ENCODE measurements around the gene ANKDD1A. TPM values are rescaled to one million over a fixed set of nuclear protein-coding genes. Genes with fewer than 3 reads are reported as not detected.

ANKDD1A gene
- total and polyA plus RNA-seq, 5 donors from 2014 or later, result 0.35 to 12.4 (median 1.3) TPM

DNA sequence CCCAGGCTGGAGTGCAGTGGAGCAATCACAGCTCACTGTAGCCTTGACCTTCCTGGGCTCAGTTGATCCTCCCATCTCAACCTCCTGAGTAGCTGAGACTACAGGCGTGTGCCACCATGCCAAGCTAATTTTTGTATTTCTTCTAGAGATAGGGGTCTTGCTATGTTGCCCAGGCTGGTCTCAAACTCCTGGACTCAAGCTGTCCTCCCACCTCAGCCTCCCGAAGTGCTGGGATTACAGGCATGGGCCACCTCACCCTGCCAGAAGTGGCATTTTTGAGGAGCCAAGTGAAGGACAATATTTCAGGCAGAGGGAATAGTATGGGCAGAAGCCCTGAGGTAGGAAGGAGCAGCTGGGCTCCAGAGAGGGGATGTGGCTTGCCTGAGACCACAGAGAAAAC, 4.7 kb downstream of the ANKDD1A start:
- H3K9me3 ChIP-seq (ENCODE audit: control insufficient read depth in 2 of 2, low read length in 2 of 2), result no peaks in the 10 kb centered on the region
- no peaks in the 10 kb centered on the region for H3K36me3 ChIP-seq (ENCODE audit: control insufficient read depth, insufficient read depth, low read length)
- DNase-seq (no peak), ATAC-seq (ENCODE audit: low read depth in 2 of 2) (no peak)
- no peak overlapping the region for H3K4me3 ChIP-seq (ENCODE audit: low read depth, low read length)
- Mint-ChIP-seq H3K27me3 (peaks cover under 1% of the 10 kb centered on the region), H3K36me3 (peaks cover 8% of the 10 kb centered on the region), H3K4me3 (no peak overlapping the region), H3K9me3 (no peaks in the 10 kb centered on the region), H3K27ac (no peak overlapping the region), H3K4me1 (peaks cover 0 to 15% (median 2%) of the 10 kb centered on the region in 4 donors)
- peaks cover 7% of the 10 kb centered on the region for H3K4me1 ChIP-seq (ENCODE audit: control insufficient read depth, insufficient read depth, low read length, poor library complexity, severe bottlenecking)
- H3K27me3 ChIP-seq (ENCODE audit: control insufficient read depth, insufficient read depth, low read length), result no peaks in the 10 kb centered on the region
- H3K27ac ChIP-seq (ENCODE audit: insufficient read depth, low read length, poor library complexity, severe bottlenecking), result no peak overlapping the region

DNA sequence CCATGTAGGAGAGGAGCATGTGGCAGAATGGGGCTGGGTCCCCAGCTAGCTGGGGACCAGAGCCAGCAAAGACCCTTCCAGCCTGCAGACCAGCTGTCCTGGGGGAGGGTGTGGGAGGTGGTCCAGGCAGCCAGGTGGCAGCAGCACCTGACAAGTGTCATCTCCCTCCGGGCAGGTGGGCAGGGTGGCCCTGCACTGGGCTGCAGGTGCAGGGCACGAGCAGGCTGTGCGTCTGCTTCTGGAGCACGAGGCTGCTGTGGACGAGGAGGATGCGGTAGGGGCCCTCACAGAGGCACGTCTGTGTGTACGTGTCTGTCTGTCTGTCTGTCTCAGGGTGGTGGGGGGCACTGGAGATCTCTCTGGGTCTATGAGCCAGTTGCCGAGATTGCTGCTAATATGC, 5.5 kb downstream of the ANKDD1A start:
- H3K4me3 ChIP-seq (ENCODE audit: low read depth, low read length), result no peak overlapping the region
- no peaks in the 10 kb centered on the region for H3K9me3 ChIP-seq (ENCODE audit: control insufficient read depth in 2 of 2, low read length in 2 of 2)
- H3K36me3 ChIP-seq (ENCODE audit: control insufficient read depth, insufficient read depth, low read length), result no peaks in the 10 kb centered on the region
- DNase-seq (no peak), ATAC-seq (ENCODE audit: low read depth in 2 of 2) (no peak)
- no peaks in the 10 kb centered on the region for H3K4me1 ChIP-seq (ENCODE audit: control insufficient read depth, insufficient read depth, low read length, poor library complexity, severe bottlenecking)
- Mint-ChIP-seq H3K27ac (no peak overlapping the region), H3K36me3 (peaks cover 8% of the 10 kb centered on the region), H3K9me3 (no peaks in the 10 kb centered on the region), H3K4me1 (peaks cover 0 to 12% (median 1%) of the 10 kb centered on the region in 4 donors), H3K4me3 (no peak overlapping the region), H3K27me3 (no peaks in the 10 kb centered on the region)
- no peak overlapping the region for H3K27ac ChIP-seq (ENCODE audit: insufficient read depth, low read length, poor library complexity, severe bottlenecking)
- H3K27me3 ChIP-seq (ENCODE audit: control insufficient read depth, insufficient read depth, low read length), result no peaks in the 10 kb centered on the region

GRCh38 chr15:64919721-64920120, 8.0 kb downstream of the ANKDD1A start:
- ATAC-seq (ENCODE audit: low read depth in 2 of 2) (no peak), DNase-seq (no peak)
- no peak overlapping the region for H3K4me3 Mint-ChIP-seq
- Histone ChIP-seq H3K27ac (ENCODE audit: insufficient read depth, low read length, poor library complexity, severe bottlenecking) (no peak overlapping the region), H3K4me3 (ENCODE audit: low read depth, low read length) (no peak overlapping the region), H3K27me3 (ENCODE audit: control insufficient read depth, insufficient read depth, low read length) (no peaks in the 10 kb centered on the region), H3K4me1 (ENCODE audit: control insufficient read depth, insufficient read depth, low read length, poor library complexity, severe bottlenecking) (no peaks in the 10 kb centered on the region), H3K9me3 (ENCODE audit: control insufficient read depth in 2 of 2, low read length in 2 of 2) (no peaks in the 10 kb centered on the region), H3K36me3 (ENCODE audit: control insufficient read depth, insufficient read depth, low read length) (no peaks in the 10 kb centered on the region)
- H3K27ac Mint-ChIP-seq, result peak overlapping the region in 1 of 3 donors; percentile 75
- H3K4me1 Mint-ChIP-seq, result peaks cover 0 to 1% (median under 1%) of the 10 kb centered on the region in 4 donors
- H3K27me3 Mint-ChIP-seq, result no peaks in the 10 kb centered on the region
- no peaks in the 10 kb centered on the region for H3K9me3 Mint-ChIP-seq
- peaks cover 8% of the 10 kb centered on the region for H3K36me3 Mint-ChIP-seq

DNA sequence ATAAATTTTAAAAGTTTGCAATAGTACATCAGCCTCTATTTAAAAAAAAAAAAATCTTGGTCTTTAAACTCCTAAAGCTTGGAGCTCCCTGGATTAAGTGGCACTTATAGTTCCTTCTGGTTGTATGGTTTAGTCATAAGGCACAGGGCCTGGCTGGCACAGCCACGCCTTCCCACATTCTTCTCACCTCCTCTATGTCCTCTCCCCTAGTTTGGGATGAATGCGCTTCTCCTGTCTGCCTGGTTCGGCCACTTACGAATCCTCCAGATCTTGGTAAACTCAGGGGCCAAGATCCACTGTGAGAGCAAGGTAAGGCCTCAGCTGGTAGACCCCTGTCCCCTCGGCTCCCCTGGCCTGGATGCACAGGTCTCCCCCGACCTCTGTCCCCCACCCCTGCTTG, 10.0 kb downstream of the ANKDD1A start:
- no peak overlapping the region for H3K4me3 Mint-ChIP-seq
- DNase-seq (no peak), ATAC-seq (ENCODE audit: low read depth in 2 of 2) (no peak)
- Histone ChIP-seq H3K27me3 (ENCODE audit: control insufficient read depth, insufficient read depth, low read length) (no peaks in the 10 kb centered on the region), H3K9me3 (ENCODE audit: control insufficient read depth in 2 of 2, low read length in 2 of 2) (no peaks in the 10 kb centered on the region), H3K4me3 (ENCODE audit: low read depth, low read length) (no peak overlapping the region), H3K27ac (ENCODE audit: insufficient read depth, low read length, poor library complexity, severe bottlenecking) (no peak overlapping the region), H3K36me3 (ENCODE audit: control insufficient read depth, insufficient read depth, low read length) (no peaks in the 10 kb centered on the region), H3K4me1 (ENCODE audit: control insufficient read depth, insufficient read depth, low read length, poor library complexity, severe bottlenecking) (no peaks in the 10 kb centered on the region)
- H3K36me3 Mint-ChIP-seq, result peaks cover 18% of the 10 kb centered on the region
- H3K4me1 Mint-ChIP-seq, result peaks cover 0 to 4% (median 1%) of the 10 kb centered on the region in 4 donors
- H3K27ac Mint-ChIP-seq, result peak overlapping the region in 2 of 3 donors; percentile 25 to 76
- no peaks in the 10 kb centered on the region for H3K9me3 Mint-ChIP-seq
- no peaks in the 10 kb centered on the region for H3K27me3 Mint-ChIP-seq

DNA sequence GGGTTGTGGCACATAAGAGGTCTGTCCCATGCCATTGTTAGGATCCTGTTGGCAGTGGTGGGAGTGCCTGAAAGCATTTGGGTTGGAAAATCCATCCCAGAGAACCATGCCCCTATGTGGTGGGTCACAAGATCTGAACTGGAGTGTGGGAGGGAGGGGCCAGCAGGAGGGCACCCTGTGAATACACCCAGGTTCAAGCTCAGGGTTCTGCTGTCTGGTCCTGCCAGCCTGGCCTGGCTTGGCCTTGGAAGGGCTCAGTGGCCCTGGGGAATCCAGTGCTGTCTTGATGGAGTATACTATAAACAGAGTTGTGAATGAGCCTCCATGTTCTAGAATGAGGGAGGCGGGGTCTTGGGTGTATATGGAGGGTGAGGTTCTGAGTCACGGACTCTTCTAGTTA, 11.8 kb downstream of the ANKDD1A start:
- Mint-ChIP-seq H3K9me3 (no peaks in the 10 kb centered on the region), H3K27me3 (no peaks in the 10 kb centered on the region), H3K4me3 (no peak overlapping the region), H3K27ac (no peak overlapping the region), H3K4me1 (peaks cover 0 to 4% (median 3%) of the 10 kb centered on the region in 4 donors), H3K36me3 (peaks cover 18% of the 10 kb centered on the region)
- Histone ChIP-seq H3K9me3 (ENCODE audit: control insufficient read depth in 2 of 2, low read length in 2 of 2) (no peaks in the 10 kb centered on the region), H3K27ac (ENCODE audit: insufficient read depth, low read length, poor library complexity, severe bottlenecking) (no peak overlapping the region), H3K4me1 (ENCODE audit: control insufficient read depth, insufficient read depth, low read length, poor library complexity, severe bottlenecking) (no peaks in the 10 kb centered on the region), H3K36me3 (ENCODE audit: control insufficient read depth, insufficient read depth, low read length) (no peaks in the 10 kb centered on the region), H3K27me3 (ENCODE audit: control insufficient read depth, insufficient read depth, low read length) (no peaks in the 10 kb centered on the region), H3K4me3 (ENCODE audit: low read depth, low read length) (no peak overlapping the region)
- DNase-seq (no peak), ATAC-seq (ENCODE audit: low read depth in 2 of 2) (no peak)

DNA sequence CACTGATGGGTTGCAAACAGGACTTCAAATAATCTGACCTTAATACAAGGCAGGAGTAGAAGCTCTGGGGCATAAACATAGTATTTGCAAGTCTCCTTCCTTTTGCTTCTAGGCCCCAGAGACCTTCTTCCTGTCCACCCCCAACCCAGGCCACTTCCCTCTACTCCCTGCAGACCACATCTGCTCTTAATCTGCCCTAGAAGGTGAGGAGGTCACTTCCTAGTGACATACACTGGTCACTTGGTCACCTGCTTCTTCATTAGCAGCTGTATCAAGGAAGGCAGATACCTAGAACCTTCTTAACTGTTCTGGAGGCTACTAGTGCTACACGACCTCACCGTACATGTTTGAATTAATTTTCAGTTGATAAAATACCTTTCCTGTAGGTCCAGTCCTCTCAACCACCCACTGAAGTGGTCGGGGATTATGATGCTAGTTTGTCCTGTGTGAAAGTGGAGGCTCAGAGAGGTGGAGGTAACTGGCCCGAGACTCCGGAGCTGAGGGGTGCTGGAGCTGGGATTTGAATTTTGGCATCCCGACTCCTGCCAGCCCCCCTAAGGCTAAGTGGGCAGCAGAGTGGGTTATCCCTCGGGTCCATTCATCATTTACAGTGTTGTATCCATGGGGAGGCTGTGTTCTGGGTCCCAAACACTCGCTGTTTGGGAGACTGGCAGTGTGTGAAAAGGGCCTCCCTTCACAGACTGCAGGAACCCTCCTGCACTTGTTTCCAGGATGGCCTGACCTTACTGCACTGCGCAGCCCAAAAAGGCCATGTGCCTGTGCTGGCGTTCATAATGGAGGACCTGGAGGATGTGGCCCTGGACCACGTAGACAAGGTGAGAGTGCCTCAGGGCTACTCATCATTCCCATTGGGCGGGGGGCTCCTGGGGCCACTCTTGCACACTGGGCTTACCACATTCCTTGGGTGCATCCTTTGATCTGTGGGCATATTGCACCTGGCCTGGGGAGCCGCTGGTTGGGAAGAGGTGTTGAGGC, 13.9 kb downstream of the ANKDD1A start:
- peaks cover 23% of the 10 kb centered on the region for H3K36me3 Mint-ChIP-seq
- no peak for DNase-seq
- H3K27ac Mint-ChIP-seq, result no peak overlapping the region
- H3K27me3 Mint-ChIP-seq, result no peaks in the 10 kb centered on the region
- peaks cover 0 to 5% (median 4%) of the 10 kb centered on the region in 4 donors for H3K4me1 Mint-ChIP-seq
- Histone ChIP-seq H3K27me3 (ENCODE audit: control insufficient read depth, insufficient read depth, low read length) (no peaks in the 10 kb centered on the region), H3K27ac (ENCODE audit: insufficient read depth, low read length, poor library complexity, severe bottlenecking) (no peak overlapping the region), H3K4me1 (ENCODE audit: control insufficient read depth, insufficient read depth, low read length, poor library complexity, severe bottlenecking) (no peaks in the 10 kb centered on the region), H3K4me3 (ENCODE audit: low read depth, low read length) (no peak overlapping the region), H3K9me3 (ENCODE audit: control insufficient read depth in 2 of 2, low read length in 2 of 2) (no peaks in the 10 kb centered on the region), H3K36me3 (ENCODE audit: control insufficient read depth, insufficient read depth, low read length) (no peaks in the 10 kb centered on the region)
- peak overlapping the region in 1 of 4 donors; percentile 28 for H3K4me3 Mint-ChIP-seq
- no peak for ATAC-seq (ENCODE audit: low read depth in 2 of 2)
- no peaks in the 10 kb centered on the region for H3K9me3 Mint-ChIP-seq

DNA sequence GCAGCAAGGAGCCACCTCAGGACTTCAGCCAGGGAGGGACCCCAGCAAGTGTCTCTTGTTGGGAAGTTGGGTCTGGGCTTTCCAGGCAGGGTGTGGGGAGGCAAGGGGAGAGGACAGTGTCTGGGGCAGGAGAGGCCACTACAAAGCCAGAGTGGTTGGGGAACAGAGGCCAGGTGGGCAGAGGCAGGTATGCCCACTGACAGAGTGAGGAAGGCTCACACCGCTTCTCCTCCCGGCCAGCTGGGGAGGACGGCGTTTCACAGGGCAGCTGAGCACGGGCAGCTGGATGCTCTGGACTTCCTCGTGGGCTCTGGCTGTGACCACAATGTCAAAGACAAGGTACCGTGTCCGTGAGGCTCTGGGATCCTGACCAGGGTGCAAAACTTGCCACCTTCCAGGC, 15.0 kb downstream of the ANKDD1A start:
- peaks cover 29% of the 10 kb centered on the region for H3K36me3 Mint-ChIP-seq
- DNase-seq, result no peak
- no peak overlapping the region for H3K4me3 Mint-ChIP-seq
- Histone ChIP-seq H3K27ac (ENCODE audit: insufficient read depth, low read length, poor library complexity, severe bottlenecking) (no peak overlapping the region), H3K4me3 (ENCODE audit: low read depth, low read length) (no peak overlapping the region), H3K4me1 (ENCODE audit: control insufficient read depth, insufficient read depth, low read length, poor library complexity, severe bottlenecking) (no peaks in the 10 kb centered on the region), H3K27me3 (ENCODE audit: control insufficient read depth, insufficient read depth, low read length) (no peaks in the 10 kb centered on the region), H3K36me3 (ENCODE audit: control insufficient read depth, insufficient read depth, low read length) (no peaks in the 10 kb centered on the region), H3K9me3 (ENCODE audit: control insufficient read depth in 2 of 2, low read length in 2 of 2) (no peaks in the 10 kb centered on the region)
- H3K27me3 Mint-ChIP-seq, result no peaks in the 10 kb centered on the region
- ATAC-seq (ENCODE audit: low read depth in 2 of 2), result no peak
- H3K27ac Mint-ChIP-seq, result peak overlapping the region in 1 of 3 donors; percentile 51
- peaks cover 0 to 5% (median 4%) of the 10 kb centered on the region in 4 donors for H3K4me1 Mint-ChIP-seq
- no peaks in the 10 kb centered on the region for H3K9me3 Mint-ChIP-seq
